Stimulated activated naive CD8-positive, alpha-beta T cell treated with anti-CD3 and anti-CD28 coated beads, Interleukin-15, Interleukin-2, amounts not matched to agents 100 U/mL and 50 U/mL, for 24 hours (primary cell): ENCODE measurements around the gene HOXA13.

Experiments
- ATAC-seq: fragments of 150-1000 bp; cut with Tn5 transposase; one replicate; pipeline ENCODE4 v1.10.0; 2021
- DNase-seq: peaks from one replicate; pipeline ENCODE4 v3.0.0; 2021

HOXA13 gene

DNA sequence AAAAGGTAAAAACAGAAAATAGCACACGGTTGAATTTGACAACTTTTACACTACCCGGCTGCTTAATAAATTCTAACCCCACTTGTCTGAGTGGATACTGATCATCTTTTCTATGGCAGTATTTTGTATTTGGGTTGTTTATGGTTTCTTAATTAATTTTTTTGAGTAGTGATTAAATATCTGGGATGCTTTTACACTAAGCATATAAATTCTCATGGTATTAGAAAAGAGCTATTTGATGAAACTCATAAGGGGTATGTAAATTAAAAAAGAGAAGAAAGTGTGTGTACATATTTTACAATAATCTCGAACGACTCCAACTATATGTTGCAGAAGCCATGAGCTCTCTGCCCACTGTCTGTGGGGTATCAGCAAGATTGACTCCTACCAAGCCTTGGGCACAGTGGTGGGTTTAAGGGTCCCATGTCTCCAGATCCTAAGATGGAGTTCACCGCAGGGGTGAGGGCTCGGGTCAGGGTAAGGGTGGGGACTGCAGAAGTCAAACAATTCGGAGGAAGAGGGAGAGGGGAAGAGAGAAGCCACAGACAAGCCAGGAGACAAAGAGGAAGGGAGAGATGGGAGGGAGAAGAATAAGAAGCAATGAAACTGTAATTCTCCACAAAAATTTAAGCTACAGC lies 7.6 kb upstream of the HOXA13 start:
- ATAC-seq (no peak), DNase-seq (no peak)

DNA sequence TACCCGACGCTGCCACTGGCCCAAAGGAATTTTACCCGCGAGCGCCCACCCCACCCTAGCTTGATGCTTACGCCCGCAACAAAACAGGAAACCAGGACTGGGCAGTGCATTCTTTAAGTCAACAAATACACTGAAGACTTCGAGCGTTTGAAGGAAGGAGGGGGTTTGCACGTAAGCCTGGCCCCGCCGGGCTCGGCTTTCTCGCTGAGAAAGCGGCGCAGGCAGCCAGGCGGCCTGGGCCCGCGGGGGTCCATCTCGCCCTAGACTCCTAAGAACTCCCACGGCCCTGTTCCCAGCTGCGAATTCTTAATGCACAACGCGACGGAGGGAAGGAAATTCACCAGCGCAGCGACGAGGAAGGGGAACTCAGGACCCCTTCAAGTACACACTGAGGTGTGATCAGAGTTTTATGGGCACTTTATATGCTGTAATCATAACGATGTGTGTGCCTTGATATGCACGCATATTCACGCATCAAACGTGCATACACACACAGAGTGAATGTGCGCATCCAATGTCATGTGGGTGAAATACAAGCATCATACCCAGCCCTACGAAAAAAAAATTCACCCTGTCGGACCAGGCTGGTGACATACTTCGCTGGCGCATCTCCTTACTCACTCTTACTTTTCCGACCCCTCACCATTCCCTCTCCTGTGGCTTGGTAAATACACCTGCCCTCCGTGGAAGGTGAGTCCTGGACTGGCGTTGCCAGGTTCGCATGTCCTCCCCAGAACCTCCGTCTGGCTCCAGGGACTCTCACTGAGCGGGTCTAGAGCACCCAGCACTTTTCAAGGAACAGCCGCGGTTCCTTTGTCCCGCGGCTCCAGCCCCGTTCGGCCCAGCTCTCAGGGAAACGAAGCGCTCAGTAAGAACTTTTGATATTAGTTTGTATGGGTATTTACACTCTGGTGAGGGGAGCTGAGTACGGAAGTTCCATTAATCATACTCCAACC lies 5.7 kb upstream of the HOXA13 start:
- DNase-seq (no peak), ATAC-seq (no peak)

DNA sequence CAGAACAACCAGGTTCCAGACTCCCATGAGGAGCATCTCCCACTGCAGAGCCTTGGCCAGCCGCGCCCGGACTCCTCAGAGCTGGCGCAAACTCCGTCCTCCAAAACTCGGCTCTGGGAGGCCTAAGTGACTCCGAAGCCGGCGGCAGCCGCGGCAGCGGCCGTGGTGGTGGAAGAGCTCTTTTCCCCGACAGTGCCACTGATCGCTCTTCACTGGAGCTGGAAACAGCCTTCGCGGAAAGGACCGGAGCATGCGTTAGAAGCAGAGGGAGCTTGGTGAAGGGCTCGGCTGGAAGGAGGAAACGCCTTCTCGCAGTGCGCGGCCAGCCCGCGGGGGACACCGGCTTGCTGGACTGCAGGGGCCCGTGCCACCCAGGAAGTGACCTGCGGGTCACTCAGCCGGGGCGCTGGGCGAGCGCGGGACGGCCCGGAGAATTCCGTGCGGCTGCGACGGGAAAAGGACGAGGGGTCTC lies 5.0 kb upstream of the HOXA13 start:
- ATAC-seq (no peak), DNase-seq (no peak)

DNA sequence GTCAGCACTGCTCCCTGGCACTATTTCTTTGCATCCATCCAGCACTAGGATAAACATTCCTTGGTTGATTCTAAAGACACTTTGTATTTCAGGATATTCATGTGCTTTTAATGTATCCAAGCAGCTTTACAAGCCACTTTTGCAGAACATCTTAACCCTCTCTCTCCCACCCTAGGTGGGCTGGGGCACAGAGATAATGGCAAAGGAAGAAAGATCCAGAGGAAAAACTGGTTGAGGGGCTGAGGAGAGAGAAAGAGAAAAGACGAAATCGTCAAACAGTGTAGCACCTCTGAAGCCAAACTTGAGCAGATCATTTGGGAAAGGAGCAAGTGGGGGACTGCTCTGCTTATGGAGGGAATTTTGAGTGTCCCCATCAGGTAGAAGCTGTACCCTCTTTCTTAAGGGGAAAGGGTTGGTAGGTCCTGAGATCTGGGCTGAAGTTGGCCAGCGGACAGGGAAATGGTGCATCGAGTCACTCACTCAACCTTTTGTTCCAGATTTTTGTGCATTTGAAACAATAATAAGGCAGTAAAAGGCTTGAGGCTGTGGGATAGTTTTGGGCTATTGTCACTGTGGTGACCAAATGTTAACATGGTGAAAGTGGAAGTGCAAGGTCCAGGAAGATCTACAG lies 4.2 kb upstream of the HOXA13 start:
- ATAC-seq (no peak), DNase-seq (no peak)

DNA sequence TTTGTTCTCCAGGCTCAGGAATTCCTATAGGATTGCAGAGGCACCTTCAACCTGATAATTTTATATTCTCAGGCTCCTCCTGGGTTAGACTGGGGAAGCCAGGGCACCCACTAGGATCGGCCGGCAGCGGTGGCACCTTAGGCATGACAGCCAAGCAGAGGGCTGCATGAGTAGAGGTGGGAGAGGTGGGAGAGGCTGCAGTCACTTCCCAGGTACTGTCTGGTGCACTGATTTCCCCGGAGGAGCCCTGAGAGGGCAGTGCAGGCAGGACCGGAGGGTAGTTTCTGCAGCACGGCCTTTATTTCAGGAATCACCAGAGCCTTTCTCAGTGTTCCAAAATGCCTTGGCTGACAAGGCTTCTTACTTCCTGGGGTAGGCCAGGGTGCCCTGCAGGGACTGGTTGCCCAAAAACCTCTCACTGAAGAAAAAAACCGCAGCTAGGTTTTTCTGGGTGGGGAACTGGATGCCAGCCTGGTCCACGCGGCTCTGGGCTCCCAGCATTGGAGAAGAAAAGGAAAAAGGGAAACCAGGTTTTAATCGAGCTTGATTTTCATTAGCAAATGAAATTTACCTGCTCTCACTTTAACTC lies 3.6 kb upstream of the HOXA13 start:
- ATAC-seq (no peak), DNase-seq (no peak)

DNA sequence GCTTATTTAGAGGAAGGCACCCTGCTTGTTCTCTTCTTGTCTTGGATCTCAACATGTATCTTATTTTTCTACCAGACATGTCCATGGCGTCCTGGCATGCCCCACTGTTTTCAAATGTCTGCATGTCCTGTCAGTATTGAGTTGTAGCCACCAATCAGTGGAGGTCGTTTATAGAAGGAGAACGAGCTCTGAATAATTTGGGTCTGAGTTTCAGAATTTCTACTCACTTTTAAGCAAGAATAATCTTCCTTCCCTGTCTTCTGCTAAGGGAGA lies 2.9 kb upstream of the HOXA13 start:
- DNase-seq: no peak
- no peak for ATAC-seq

DNA sequence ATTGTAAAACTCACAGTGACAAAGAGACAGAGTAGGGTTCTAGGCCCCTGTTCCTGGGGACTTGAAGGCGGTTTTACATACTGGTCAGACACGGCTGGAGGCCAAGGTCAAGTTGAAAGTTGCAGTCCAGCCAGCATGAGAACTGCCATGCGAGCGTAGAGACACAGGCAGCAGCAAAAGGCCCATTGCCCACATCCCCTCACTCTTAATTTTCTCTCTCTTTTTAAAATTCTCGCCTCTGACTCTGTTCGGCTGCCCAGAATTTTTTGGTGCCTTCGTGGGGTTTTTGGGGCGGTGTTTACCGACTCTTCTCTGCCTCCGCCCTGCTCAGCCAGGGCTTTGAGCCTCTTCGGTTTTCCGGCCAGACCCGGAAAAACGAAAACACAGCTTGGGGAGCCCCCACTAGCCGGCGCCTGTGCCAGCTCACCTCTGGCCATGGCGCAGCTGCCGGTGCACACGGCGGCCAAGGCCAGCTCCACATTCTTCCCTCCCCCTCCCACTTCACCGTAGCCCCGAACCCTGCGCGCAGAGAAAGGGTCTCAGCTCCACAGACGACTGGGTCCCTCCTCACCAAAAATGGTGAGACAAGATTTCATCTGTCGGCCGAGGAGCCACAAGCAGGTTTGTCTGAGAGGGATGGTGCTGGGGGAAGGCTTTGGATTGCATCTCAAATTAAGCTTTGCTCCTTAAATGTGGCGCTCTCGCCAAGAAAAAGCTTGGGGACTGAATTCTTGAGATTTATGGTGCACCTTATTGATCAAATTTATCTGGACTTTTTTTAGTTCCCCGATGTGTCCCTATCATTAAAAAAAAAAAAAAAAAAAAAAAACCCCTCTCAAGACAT lies 2.3 kb upstream of the HOXA13 start:
- ATAC-seq (no peak), DNase-seq (no peak)

DNA sequence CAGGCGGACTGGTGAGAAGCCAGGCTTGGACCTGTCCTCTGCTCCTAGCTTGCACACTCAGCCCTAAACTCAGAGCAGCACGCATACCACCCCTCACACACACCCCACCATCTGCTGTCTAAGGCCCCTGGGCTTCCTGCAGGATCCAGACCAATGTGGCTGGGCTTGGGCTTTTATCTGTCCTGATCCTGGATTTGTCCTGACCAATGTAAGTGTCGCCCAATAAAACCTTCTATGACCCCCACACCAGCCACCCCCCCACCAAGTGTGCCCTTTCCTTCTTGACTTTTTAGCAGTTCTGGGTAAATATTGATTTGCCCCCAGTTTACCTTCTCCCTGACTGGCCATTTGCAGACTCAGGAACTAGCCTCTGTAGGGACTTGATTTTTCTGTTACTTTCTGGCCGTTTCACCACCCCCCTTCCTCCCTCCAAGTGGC lies 1.7 kb upstream of the HOXA13 start:
- ATAC-seq (no peak), DNase-seq (no peak)

DNA sequence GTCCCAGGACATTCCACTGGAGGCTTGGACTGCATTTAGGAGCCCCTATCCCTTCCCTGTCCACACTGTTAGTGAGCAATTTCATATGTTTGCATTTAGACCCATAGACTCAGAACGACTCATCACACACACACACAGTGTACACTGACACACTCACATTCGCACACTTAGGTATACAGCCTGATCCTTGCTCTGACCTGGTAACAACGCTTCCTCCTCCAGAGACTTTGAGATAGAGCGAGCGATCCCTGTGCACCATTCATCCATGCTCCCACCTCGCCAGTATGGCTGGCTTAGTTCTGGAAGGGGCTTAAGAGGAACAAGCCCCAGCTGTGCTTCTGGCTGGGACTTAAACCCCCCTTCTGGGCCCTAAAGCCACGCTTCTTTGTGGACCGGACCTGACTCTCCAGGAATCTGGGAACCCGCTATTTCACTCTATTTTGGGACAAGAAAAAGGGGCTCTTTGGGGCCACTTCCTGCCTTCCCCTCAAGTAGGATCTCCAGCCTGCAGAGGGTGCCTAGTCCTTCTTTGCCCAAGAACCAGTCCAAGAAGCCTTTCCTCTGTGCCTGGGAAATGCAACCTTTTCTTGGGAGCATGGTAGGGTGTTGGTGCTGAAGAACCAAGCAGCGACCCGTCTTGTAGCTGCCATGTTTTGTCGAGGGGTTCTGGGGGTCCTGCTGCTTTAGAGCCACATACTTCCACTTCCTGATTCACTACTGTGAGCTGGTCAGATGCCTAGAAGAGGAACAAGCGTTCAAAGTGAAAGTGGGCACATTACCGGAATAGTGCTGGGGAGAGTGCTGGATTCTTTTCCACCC lies 1.1 kb upstream of the HOXA13 start:
- no peak for ATAC-seq
- no peak for DNase-seq

DNA sequence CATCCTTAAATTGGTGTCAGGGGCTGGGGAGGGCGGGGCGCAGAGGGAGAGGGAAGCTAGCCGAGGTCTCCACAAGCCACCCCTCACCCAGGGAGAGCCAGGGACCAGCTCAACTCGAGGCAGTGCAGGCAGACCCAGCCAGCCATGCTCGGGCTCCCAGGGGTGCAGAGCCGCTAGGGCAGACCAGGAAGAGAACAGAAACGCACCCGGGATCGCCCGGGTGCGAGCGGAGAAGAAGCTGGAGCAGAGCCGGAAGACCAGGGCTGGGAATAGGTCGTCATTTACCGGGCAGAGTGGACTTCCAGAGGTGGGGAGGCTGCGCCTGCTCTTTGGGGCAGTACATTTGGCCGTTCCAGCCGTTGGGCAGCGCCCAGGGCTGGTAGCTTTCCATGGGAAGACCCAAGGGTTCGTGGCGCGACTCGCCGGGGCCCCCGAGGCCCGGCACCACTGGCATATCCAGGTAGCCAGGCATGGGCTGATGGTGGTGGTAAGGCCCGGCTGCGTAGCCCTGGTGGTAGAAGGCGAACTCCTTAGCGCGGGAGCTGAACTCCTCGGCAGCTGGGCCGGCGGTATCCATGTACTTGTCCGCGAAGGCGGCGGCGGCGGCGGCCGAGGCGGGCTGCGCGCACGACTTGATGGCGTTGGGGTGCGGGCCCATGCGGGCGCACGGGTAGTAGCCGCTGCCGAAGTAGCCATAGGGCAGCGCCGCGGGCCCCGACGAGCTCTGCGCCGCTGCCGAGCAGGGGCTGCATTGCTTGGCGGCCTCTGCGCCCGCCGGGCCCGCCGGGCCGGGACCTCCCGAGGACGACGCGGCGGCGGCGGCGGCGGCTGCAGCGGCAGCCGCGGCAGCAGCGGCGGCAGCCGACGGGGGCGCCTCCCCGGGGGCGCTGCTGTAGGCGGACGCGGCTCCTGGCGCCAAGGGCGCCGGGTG lies 755 bp downstream of the HOXA13 start:
- ATAC-seq (no peak), DNase-seq (no peak)

DNA sequence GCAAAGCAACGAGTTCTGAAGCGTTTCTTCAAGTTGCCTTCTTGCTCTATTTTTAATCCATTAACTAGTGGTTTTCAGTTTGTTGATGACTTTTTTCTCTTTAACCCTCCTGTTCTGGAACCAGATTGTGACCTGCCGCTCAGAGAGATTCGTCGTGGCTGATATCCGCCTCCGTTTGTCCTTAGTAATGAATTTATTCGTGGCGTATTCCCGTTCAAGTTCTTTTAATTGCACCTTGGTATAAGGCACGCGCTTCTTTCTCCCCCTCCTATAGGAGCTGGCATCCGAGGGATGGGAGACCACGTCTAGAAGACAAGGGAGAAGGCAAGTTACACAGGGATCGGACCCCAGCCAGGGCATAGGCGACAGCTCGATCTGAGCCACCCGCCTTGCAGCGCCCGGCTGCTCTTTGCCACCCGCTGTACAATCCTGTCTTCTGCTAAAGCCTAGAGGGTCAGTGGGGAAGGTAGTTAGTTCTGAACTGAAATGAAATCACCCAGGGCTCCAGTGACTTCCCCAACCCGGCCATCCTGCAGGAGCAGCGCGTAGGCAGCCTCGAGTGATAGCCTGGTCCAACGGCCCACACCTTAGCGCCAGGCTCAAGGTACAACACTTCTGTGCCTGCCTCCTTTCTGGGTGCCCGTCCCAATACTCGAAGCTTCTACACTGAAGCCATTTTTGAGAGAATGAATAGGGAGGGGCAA lies 1.6 kb downstream of the HOXA13 start:
- ATAC-seq (no peak), DNase-seq (no peak)

DNA sequence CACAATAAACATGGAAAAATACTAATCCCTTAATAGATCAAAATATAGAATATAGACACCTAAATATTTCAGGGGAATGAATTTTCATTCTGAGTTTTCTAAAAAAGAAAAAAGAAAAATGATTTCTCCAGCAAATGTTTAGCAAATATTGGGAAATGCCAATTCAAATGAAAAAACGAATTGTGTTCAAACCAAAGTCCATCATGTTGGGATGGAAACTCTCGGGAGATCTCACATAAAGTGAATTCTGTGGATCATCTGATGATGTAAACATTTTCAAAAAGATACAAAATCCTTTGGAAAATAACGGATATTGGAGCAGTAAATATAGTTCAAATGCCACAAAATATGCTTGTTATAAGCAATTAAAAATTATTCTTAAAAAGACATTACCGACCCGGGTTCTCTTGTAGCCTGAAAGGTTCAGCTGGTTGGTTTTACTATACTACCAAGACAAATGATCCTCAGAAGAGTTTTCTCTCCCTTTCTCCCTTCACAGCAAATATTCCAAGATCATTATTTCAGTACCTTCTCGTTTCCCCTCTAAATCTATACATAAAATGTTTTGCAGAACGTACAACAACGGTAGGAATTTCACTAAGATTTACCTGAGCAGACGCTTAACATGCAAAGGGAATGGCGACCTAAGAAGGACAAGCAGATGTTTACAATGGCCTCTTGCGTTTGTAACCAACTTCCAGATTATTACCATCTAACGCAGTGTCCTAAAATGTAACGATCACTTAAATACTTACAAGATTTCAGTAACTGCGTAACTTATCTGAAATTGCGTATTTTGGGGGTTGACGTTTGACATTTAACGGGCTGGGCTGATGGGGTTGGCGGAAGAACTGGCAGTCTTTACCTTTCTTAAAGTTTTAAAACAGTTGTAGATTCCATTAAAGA lies 2.5 kb downstream of the HOXA13 start:
- no peak for DNase-seq
- ATAC-seq: no peak

DNA sequence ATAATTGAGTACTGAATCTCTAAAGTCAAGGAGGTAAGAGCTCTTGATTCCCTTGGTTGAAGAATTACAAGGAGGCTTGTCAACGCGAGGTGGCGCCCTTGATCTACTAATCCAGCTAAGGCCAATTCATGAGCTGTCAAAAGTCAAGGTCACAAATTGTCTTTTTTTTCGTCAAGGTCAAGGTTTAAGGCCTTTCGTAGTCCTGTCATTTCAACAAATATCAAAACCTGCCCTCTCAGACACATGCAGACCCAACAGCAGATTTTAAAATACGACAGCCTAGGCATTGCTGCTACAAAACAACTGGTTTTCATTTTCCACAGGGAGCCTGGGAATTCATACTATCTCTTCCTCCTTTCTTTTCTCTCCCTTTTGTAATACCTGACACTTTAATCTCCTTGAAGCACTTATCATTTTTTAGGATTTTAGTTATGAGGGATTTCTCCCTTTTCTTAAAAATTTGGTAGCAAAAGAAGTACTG lies 3.6 kb downstream of the HOXA13 start:
- DNase-seq: peak; percentile 85
- ATAC-seq: no peak

DNA sequence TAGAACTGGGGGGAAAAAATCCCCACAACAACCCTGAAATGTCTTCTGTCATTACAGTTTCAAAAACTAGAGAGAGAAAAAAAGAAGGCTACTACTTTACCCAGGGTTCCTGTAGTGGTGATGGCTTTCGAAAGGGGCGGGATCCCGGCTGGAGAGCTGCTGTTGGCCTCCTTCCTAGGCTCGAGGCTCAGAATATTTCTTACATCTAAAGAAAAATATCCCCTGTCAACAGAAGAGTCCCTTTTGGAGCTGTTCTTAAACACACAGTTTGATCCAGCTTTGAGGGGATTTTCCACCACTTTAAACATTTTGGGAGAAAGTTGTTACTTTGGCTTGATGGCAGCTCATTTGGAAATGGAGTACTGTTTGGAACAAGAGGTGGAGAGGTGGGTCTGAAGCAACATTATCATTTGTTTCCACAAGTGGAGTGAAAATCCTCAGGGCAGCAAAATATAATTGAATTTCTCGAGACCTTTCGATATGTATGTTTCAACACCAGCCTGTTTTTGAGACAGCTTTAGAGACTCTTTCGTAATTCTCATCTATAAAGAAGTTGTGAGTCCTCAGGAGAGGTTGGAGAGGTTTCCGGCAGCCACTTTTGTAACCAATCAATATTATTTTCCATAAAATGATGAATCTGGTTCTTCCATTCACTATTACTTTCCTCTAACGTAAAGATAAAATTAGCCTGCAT lies 5.1 kb downstream of the HOXA13 start:
- ATAC-seq (no peak), DNase-seq (no peak)

DNA sequence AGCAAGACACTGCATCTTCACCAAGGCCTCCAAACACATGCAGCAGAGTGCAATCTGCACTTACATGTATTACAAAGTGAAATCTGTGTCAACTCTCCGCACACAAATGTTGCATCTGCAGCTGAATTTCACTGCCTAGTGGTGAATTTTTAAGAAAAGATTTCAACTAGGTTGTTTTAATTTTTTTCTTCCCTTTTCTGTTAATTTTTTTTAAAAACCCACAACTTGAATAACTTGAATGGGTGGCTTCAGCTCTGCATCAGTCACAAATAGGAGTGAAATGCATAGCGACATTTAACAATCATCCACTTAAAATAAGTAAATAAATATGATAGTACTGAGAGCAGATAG lies 5.9 kb downstream of the HOXA13 start:
- DNase-seq (no peak), ATAC-seq (no peak)

DNA sequence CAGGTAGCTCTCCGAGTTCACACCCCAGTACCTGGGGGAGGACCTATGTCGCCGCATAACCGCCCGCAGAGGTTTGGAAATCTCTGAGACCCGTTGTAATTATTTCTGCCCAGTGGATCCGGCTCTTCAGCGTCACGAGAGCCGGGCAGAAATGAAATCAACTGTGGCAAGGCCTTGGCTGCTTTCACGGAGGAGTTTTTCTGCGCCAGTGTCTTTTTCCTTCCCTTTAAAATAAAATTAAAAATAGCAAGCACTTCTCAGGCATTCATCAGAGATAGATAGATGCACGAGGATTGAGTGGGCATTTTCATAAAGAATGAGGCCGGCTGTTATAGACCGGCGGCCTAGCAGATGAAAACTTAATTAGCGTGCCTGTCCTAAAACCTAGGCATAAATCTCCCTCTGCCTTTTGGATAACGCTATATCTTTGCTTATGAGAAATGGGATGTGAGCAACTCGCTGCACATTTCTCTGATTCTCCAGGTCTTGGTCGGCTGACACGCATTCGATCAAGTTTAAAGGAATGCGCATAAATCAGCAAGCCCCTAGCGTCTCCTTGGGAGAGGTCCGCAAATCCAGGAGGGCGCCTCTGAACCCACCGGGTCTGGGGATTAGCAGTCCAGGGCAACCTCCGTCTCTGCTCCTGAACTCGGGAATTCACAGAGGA lies 6.4 kb downstream of the HOXA13 start:
- no peak for ATAC-seq
- DNase-seq: no peak
